HG03432 (cell line): ENCODE measurements around the gene ACADM.
"Not testable (repeated sequence)": the region's sequence is repeated elsewhere in the genome, so short reads cannot be mapped to it uniquely, and the experiment has no call there.

Experiments used
- ATAC-seq: cut with Tn5 transposase; IDR thresholded peaks from one replicate; pipeline ENCODE4 v1.9.1; 2021; ENCODE audit warnings: mild to moderate bottlenecking, moderate library complexity; ENCODE audit not compliant: unreplicated experiment

Gene ACADM

DNA sequence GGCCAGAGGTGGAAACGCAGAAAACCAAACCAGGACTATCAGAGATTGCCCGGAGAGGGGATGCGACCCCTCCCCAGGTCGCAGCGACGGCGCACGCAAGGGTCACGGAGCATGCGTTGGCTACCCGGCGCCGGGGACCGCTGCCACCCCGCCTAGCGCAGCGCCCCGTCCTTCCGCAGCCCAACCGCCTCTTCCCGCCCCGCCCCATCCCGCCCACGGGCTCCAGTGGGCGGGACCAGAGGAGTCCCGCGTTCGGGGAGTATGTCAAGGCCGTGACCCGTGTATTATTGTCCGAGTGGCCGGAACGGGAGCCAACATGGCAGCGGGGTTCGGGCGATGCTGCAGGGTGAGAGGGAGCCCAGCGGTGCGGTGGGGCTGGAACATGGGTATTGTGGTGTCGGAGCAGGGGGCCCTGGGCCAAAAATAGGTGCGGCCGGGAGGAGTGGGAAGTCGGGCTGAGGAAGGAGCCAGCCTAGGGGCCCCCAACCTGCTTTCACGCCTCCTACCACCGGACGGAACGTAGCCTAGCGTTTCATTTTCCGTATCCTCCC is at the start of gene ACADM:
TSS of gene ACADM (plus strand) at position 238 of the 551 bp plus-strand sequence. CDS start at position 317, 79 bp downstream.
- ATAC-seq: peak; percentile 92

DNA sequence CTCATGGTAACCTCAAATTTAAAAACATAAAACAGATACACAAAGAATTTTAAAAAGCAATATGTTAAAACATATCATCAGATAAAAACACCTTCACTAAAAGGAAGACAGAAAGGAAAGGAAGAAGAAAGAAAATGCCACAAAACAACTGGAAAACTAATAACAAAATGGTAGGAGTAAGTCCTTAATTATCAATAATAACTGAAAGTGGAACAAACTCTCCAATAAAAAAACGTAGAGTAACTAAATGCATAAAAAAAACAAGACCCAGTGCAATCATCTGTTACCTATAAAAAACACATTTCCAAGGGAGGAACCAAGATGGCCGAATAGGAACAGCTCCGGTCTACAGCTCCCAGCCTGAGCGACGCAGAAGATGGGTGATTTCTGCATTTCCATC is 47.1 kb upstream of the ACADM start:
- no peak for ATAC-seq

DNA sequence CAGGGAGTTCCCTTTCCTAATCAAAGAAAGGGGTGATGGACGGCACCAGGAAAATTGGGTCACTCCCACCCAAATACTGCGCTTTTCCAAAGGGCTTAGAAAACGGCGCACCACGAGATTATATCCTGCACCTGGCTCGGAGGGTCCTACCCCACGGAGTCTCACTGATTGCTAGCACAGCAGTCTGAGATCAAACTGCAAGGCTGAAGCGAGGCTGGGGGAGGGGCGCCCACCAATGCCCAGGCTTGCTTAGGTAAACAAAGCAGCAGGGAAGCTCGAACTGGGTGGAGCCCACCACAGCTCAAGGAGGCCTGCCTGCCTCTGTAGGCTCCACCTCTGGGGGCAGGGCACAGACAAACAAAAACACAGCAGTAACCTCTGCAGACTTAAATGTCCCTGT is 46.5 kb upstream of the ACADM start:
- not testable (repeated sequence) for ATAC-seq

DNA sequence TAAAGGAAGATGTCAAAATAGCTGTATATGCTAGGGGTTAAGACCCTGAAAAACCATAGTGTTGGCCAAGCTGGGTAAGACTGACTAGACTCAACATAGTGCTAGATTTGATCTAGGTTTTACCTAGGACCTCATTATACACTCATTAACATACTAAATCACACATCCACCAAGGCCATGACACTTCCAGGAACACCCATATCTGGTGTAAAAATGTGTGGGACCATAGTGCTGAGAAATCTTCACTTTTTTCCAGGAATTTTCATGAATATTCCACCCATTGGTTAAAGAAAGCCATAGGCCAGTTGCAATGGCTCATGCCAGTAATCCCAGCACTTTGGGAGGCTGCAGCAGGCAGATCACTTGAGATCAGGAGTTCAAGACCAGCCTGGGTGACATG is 34.0 kb upstream of the ACADM start:
- ATAC-seq: no peak

DNA sequence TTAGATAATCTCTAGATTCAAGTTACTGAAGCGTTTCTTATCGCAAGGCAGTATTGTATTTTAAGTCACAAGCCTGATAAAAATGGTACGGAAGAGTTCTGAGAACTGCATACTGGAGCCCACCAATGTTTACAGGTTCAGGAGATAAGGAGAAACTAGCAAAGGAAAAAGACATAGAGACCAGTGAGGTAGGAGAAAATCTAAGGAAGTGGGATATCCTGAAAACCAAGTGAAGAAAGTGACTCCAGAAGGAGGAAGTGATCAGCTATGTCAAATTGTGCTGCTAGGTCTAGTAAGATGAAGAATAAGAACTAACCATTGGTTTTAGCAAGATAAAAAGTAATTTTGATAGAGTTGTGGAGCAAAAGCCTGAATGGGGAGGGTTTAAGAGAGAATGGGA is 31.0 kb upstream of the ACADM start:
- no peak for ATAC-seq

DNA sequence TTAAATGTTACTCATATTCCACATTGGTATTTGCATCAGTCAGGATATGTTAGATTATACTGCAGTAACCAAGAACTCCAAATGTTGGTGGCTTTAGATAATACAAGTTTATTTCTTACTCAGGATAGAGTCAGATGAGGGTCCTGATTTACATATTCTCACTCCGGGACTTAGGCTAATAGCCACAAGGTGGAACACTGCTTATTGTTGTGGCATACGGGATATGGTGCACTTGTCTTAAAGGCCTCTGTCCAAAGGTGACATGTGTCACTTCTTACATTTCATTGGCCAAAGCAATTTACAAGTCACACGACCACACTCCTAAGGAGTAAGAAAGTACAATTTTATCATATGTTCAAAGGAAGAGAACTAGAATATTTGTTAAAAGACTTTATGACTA is 28.5 kb upstream of the ACADM start:
- no peak for ATAC-seq

DNA sequence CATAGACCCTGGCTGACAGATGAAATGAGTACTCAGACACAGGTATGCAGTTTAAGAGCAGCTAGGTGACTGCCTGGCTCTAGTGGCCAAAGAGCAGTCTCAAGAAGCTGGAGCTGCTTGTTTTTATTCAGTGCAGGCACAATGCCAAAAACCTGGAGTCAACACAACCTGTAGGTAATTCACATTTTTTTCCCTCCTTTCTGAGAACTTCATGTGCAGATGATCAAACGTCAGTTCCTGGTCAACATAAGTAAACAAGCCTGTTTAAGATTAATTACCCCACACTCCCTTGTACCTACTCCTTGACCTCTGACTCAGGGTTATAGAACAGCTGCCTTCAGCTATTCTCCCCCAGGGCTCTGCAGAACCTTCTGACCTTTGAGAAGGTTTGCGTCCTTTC is 17.3 kb upstream of the ACADM start:
- no peak for ATAC-seq

GRCh38 chr1:75708910-75709309 is 15.6 kb upstream of the ACADM start:
- ATAC-seq: no peak

DNA sequence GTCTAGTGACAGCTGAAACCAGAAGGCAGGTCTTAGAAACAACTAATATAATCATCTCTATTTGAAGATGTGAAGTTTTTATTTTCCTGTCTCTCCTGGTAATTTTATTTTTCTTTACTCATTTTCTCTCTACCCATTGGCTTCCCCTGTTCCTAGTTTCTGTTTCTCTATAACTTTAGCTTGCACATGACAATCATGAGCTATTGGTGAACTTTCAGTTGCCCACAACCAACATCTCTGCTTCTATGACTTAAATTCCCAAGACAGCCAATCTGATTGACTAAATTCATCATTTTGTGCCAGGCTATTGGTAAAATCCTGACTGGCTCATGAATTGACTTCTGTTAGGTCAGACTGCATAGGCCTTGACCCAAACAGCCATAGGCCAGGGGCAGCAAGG is 13.7 kb upstream of the ACADM start:
- ATAC-seq: no peak

GRCh38 chr1:75711846-75712245 is 12.7 kb upstream of the ACADM start:
- ATAC-seq: no peak

DNA sequence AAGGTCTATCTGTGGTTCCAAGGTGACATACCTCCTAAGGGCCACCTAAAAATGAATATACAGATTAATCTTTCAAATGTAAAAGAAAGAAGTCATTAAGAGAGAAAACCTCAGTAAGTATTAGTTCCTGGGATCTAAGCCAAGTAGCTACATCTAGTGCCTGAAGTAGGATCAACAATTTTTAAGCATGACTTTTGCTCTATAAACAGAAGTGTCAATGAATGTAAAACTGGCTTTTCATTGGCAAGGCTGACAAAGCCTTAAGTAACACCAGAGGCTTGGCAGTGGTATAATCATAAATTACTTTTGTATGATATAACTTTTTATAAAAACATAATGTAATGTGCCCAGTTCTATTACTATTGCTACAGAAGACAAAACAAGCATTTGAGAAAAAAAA is 12.2 kb upstream of the ACADM start:
- no peak for ATAC-seq

GRCh38 chr1:75719810-75720209 is 4.7 kb upstream of the ACADM start:
- no peak for ATAC-seq

- no peak for ATAC-seq
These were observed 4.2 kb upstream of the ACADM start for GRCh38 chr1:75720325-75720724.

DNA sequence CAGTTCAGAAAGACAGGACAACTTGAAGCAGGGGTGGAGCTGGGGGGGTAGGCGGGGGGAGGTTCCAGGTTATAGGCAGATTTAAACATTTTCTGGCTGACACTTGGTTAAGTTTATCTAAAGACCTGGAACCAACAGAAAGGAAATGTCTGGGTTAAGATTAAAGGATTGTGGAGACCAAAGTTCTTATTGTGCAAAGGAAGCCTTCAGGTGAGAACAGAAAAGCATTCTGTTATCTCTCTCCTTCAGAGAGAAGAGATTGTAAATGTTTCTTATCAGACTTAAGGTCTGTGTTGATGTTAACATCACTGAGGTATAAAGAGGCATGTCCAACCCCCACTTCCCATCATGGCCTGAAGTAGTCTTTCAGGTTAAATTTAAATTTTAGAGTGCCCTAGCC is 3.7 kb upstream of the ACADM start:
- no peak for ATAC-seq

DNA sequence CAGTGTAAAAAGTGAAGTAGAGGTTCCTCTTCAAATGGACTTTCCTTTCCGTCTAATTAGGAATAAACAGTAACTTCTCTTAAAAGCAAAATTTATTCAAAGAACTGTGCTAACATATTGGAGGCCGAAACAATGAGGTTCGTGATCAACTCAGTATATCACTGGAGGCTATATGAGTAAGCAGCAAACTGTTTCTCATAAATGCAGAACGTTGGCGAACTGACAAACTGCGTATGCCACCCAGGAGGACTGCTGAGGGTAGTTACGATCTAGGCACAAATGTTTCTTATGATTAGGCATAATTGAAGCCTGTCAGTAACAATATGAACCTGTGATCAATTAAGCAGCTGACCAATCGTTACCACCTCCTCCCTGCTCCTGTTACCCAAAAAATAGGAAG is 2.3 kb upstream of the ACADM start:
- ATAC-seq: not testable (repeated sequence)

DNA sequence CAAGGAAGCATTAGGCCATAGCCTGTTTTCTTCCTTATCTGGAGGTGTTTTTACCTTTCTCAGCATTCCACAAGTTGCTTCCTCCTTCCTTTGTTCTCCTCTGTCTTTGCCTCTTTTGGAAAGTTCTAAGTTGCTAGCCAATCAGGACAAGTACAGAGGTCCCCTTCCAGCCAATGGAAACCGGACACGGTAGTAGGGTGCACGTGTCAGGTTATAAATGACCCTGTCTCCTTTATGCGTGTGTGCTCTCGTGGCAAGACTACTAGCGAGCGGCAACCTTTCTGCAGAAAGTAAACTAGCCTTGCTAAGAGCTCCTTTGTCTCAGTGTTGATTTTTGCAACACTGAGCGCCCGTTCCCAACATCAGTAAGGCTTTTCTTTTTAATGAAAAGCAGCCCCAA is 1.5 kb upstream of the ACADM start:
- no peak for ATAC-seq

DNA sequence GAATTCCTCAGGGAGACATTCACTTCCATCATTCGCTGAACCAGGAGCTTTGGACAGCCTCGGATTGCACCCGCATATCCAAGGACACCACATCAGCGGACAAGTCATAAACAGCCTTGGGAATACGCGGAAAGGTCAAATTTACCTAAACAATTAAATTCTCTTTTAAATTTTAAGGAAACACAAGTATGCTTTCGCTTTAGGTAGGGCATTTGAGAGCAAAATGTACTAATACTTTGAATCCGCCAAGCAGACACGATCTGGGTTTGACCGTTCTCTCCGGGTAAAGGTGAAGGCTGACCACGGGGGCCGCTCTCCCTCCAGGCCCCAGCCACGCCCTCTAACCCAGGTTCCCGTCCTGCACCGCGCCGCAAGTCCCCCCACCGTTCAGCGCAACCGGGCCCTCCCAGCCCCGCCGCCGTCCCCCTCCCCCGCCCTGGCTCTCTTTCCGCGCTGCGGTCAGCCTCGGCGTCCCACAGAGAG is 479 bp upstream of the ACADM start:
- ATAC-seq: peak; percentile 81

DNA sequence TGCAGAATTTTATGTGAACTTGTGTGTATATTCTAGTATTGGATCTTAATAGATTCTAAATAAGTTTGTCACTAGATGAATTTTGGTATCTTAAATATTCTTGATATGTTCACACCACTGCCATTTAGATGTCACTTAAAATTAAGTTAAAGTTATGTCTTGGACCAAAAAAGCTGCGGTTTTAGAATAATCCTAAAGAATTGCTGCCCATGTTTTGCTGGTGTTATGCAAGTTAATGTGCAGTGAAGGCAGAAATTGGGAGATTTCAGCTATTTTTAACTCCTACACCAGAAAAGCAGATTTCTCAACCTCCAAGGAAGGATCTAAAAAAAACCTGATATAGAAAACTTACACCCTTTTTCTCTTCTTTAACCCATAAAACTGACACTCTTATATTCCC is 757 bp downstream of the ACADM start:
- no peak for ATAC-seq

- ATAC-seq: no peak
These were observed 1.4 kb downstream of the ACADM start for GRCh38 chr1:75725861-75726361.

DNA sequence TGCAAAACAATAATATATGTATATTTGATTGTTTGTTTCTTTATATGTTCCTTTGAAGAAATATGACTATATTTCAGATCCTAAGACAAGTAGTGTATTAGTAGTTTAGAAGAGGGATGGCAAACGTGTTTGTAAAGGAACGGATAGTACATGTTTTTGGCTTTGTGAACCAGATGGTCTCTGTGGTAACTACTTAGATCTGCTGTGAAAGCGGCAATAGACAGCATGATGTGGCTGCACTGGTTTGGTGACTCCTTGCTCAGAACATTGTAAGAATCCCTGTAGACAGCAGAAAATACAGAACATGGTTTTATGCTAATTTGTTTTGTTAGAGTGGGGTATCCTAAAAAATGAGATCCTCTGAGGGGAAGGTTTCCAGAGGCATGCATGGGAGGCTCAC is 3.1 kb downstream of the ACADM start:
- no peak for ATAC-seq

DNA sequence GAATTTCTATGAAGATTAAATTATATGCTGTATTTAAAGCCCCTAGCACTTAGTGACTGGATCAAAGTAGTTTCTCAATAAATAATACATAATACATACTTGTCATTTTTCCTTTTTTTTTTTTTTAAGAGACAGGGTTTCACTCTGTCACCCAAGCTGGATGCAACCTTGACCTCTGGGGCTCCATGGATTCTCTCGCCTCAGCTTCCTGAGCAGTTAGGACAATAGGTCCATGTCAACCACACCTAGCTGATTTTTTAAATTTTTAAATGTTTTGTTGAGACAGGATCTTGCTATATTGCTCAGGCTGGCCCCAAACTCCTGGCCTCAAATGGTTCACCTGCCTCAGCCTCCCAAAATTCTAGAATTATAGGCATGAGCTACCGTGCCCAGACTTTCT is 5.9 kb downstream of the ACADM start:
- ATAC-seq: no peak

- no peak for ATAC-seq
These were observed 7.4 kb downstream of the ACADM start for GRCh38 chr1:75731881-75732280.

DNA sequence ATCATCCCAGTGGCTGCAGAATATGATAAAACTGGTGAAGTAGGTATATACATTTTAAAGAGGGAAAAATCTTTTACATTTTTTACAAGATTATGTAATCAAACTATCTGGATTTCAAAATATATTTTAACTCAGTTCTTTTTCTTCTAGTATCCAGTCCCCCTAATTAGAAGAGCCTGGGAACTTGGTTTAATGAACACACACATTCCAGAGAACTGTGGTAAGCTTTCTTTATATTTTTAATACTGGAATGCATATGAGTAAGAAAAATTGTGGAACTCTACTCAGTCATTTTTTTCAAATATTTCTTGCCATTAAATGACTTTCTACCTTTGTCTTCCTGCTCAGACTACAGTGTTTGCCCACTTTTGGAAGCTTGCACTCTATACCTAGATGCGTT is 8.2 kb downstream of the ACADM start:
- no peak for ATAC-seq
